Stimulated activated CD4-positive, alpha-beta T cell treated with anti-CD3 and anti-CD28 coated beads, Interleukin-1b, Interleukin-23, amount 100 ng/mL, for 1 hour (primary cell): Measurements from ENCODE around the gene GDPD5.
"Not testable (repeated sequence)": the region's sequence is repeated elsewhere in the genome, so short reads cannot be mapped to it uniquely, and the experiment has no call there.

Experiments used
- DNase-seq, 2 donors: peaks; one replicate each; pipeline ENCODE4 v3.0.0-alpha.2; 2020; ENCODE audit warnings: low read depth in 2 of 2

Gene GDPD5

DNA sequence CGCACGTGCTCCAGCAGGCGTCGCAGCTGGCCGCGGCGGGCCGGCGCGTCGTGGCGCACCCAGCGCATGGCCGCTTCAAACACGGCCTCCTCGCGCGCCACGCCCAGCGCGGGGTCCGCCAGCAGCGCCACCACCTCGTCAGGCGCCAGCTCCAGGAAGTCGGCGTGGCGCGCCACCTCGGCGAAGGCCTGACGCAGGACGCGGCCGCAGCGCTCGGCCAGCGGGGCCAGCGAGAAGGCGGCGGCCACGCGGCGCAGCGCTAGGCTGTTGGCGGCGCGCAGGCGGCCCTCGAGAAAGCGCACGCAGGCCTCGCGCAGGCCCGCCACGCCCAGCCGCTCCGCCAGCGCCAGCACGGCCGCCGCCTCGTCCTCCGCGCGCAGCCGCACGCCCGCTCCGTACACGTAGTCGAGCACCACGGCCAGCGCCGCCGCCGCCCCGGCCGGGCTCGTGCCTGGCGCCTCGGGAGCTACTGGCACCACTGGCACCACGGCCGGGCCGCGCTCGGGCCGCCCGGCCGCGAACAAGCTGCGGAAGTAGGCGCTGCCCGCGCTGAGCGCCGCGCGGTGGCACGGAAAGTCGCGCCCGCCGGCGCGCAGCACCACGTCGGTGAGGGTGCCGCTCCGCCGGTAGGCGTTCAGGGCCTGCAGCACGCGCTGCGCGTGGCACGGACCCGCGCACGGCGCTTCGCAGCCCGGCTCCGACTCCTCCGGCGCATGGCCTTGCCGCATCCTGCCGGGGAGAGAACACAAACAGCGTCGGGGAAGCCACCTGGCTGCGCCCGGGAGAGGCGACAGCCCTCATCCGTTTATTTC, 95.6 kb downstream of the GDPD5 start:
- DNase-seq, result peak in 1 of 2 donors; percentile 24

DNA sequence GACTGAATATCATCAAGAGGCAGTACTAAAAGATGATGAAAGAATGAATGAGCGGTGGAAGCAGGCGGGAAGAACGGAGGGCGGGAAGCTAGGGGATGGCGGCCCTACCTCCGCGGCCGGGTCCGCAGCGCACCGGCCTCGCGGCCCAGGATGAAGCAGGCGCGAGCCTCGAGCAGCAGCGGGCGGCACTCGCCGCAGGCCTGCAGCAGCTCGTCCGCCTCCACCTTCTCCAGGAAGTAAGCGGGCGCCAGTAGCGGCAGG, 96.2 kb downstream of the GDPD5 start:
- DNase-seq, result no peak

DNA sequence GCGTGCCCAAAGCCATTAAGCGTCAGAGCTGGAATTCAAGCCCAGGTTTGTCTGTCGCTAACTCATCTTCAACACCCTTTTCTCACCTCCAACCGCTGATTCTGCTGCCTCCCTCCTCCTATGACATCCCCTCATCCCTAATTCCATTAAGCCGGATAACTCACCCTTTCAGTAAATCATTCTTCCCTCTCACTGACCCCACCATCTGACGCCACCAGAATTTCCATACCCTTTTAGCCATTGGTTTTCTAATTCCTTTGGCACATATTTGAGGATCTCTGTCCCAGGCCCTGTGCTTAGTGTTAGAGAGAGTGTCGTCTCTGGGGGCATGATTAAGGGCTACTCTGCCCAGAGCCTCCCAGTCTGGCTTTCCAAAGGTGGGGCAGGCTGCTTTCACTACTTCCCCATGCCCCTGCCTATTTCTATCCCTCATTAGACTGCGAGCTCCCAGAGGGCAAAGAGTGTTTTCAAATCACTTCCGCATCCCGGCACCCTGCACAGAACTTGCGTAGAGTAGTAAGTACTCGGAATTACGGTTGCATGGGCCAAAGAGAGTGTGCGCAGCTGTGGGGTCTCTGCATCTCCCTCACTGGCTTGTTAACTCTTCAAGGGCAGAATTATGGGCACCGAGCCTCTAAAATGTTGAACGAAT, 96.6 kb downstream of the GDPD5 start:
- DNase-seq, result no peak

DNA sequence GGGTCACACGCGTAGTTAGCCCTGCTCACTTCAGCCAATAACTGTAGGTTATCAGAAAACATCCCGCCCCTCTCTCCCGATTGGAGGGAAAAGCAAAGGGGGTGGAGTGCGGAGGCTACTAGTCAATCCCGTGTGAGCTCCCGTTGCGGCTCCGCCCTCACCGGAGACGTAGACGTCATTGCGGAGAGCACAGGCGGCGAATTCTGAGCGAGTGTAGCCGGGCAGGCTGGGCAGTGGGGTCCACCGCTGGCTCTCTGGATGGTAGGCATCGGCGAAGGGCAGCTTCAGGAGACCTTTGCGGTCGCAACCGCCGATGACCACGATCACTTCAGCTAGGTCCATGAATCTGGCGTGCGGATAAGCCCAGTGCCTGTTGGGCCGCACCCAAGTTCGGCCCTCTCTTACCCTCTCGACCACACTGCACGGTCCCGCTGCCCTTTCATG, 97.4 kb downstream of the GDPD5 start:
- peak in 1 of 2 donors; percentile 40 for DNase-seq

DNA sequence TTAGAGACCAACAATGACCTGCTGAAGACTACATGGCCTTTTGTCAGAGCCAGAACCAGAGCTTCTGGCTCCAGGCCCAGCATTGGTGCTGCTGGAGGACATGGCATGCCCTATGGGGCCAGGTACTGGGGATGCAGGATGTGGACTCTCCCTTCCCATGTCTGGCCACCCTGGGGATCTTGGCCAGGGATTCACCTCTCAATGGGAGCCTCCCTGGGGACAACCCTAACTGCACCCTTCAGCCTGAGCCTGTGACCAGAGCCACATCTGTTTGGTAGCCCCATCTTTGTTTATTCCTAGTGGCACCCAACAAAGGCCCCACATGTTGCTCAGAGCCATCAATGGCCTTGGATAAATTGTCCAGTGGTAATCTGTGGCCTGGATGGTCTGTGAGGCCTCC, 98.6 kb downstream of the GDPD5 start:
- no peak for DNase-seq

- DNase-seq, result no peak
Measured at GRCh38 chr11:75426720-75427086, 99.0 kb downstream of the GDPD5 start.

DNA sequence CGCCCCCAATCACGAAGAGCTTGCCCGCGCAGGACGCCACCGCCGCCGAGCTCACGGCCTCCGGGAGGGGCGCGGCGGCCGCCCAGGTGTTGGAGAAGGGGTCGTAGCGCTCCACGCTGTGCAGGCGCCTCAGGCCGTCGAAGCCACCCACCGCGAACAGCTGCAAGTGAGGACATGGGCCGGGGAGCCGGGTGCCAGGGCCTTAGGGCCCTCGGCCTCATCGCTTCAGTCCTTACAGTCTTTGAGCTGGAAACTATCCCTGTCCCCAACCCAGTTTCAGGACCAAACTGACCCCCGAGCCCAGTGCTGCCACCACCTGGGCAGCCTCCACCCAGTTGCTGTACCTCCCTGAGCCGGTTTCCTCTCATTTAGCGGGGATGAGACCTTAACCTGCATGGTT, 100.3 kb downstream of the GDPD5 start:
- DNase-seq, result no peak

DNA sequence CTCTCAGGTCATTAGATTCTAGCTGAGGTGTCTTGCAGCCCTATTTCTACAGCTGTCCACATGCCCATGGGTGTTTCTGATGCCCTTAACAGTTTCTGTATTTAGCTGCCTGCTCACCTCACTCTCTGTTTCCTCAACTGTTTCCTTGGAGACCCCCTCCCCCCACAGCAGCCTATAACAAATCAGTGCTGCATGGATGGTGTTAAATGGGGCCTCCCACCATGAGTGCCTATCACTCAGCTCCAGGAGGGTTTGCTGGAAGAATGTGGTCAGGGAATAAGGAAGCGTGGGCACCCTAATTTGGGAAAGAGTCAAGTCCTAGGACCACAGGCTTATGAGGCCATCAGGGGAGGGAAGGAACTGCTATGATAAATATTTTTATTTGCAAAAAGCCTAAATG, 101.3 kb downstream of the GDPD5 start:
- no peak for DNase-seq

DNA sequence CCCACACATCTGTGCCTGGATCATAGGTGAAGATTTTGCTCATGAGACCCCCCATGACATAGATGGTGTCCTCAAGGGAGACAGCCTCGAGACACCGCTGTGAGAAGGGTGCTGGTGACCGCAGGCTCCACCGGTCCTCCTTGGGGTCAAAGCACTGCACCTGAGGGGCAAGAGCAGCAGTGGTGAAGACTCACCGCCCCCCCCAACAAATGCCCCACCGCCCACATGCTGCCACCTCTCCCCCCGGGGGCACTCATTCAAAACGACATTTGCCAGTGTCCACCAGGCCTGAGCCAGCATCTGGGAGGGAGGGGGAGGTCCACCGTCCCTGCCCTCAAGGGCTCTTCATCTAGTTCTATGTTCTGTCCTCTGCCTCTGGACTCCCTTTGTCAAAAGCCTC, 102.0 kb downstream of the GDPD5 start:
- DNase-seq, result no peak

- no peak for DNase-seq
Measured at GRCh38 chr11:75422248-75423231, 103.2 kb downstream of the GDPD5 start.

- DNase-seq, result no peak
Measured at GRCh38 chr11:75421902-75422247, 103.9 kb downstream of the GDPD5 start.

DNA sequence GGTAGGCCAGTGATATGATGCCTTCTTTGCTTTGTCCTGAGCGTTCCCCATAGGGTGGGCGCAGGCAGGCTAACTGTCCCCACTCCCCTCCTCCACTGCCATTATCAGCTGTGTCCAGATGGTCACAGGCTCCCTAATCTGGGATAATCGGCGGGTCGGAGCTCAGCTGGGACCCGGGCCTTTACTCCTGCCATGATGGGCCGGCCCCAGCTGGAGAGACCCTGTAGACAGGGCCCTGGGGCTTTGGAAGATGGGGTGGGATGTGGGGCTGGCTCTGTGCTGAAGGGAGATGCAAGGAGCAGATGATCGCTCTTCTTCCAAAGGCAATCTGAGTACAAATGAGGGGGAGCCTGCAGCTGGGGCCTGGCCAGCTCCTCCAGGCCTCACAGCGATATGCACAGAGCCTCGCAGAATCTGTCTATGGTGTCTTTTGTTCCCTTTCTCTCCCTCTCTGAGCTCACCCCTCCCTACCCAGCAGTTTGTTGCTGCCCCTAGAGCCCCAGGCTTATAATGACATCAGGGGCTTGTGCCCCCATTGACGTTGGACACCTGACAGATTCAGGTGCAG, 104.6 kb downstream of the GDPD5 start:
- no peak for DNase-seq

GRCh38 chr11:75420224-75421034, 105.3 kb downstream of the GDPD5 start:
- no peak for DNase-seq

DNA sequence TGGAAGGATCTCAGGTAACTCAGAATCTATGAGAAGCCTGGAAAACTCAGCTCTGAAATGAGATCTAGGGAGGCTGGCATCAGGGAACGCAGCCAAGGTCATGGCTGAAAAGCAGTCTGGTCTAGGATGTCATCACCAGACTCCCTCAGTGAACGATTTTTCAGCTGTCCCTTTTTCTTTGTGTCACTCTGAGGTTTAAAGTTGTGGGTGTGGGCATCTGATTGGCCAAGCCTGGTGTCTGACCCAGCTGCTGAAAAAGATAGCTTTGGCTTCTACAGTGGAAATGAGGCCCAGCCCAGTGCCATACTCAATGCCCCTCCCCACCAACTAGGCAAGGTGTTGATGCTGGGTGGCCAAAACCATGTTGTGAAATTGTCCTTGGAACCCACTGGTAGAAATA, 111.9 kb downstream of the GDPD5 start:
- DNase-seq, result no peak

DNA sequence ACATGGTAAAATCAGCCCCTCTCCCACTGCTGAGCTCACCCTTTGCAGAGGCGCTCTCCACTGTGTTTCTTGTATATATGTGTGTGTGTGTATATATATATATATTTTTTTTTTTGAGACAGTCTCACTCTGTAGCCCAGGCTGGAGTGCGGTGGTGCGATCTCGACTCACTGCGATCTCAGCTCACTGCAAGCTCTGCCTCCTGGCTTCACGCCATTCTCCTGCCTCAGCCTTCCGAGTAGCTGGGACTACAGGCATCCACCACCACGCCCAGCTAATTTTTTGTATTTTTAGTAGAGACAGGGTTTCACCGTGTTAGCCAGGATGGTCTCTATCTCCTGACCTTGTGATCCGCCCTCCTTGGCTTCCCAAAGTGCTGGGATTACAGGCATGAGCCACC, 112.6 kb downstream of the GDPD5 start:
- not testable (repeated sequence) for DNase-seq

GRCh38 chr11:75409971-75410370, 115.8 kb downstream of the GDPD5 start:
- not testable (repeated sequence) for DNase-seq

DNA sequence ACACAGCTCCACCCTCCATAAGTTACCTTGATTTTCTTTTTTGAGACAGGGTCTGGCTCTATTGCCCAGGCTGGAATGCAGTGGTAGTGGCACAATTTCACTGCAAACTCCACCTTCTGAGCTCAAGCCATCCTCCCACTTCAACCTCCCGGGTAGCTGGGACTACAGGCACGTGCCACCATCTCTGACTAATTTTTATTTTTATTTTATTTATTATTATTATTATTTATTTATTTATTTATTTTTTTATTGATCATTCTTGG, 116.9 kb downstream of the GDPD5 start:
- DNase-seq, result no peak

- no peak for DNase-seq
Measured at GRCh38 chr11:75406338-75406777, 119.4 kb downstream of the GDPD5 start.

- no peak for DNase-seq
Measured at GRCh38 chr11:75403983-75404658, 121.6 kb downstream of the GDPD5 start.

DNA sequence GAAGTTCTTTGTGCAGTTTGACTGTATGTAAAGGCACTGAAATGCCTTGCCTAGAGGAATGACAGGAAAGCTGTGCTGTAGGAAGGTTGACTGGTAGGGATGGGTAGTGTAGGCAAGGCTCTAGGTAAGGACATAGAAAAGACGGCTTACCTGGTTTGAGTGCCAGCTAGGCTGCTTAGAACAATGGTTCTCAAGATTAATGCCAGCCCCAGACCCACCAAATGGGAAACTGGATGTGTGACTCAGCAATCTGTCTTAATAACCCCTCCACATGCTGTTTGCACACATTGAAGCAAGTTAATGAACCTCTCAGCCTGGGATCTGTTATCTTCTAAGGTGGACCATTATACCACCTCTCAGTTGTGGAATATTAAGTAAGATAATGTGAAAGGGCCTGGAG, 122.7 kb downstream of the GDPD5 start:
- no peak for DNase-seq
